ENCODE measurements around the gene PGAM5.
A peak's percentile ranks its signal among the peaks of the same experiment; 100 is the strongest.

Gene PGAM5

GRCh38 chr12:132708150-132708549 is 2.5 kb upstream of the PGAM5 start:
- Mint-ChIP-seq H3K9me3 (peaks cover 4% of the 10 kb centered on the region), H3K36me3 (peaks cover 30% of the 10 kb centered on the region), H3K4me3 (no peak overlapping the region), H3K27ac (no peak overlapping the region), H3K4me1 (peaks cover 23% of the 10 kb centered on the region), H3K27me3 (no peaks in the 10 kb centered on the region)
- no peak for ATAC-seq

GRCh38 chr12:132710043-132710404 is 618 bp upstream of the PGAM5 start:
- peaks cover 24% of the 10 kb centered on the region for H3K4me1 Mint-ChIP-seq
- peak; percentile 47 for ATAC-seq

GRCh38 chr12:132711080-132711843 is 620 bp downstream of the PGAM5 start:
- H3K4me3 Mint-ChIP-seq: peak overlapping the region; percentile 89
- no peaks in the 10 kb centered on the region for H3K27me3 Mint-ChIP-seq
- ATAC-seq: peak; percentile 41
- H3K9me3 Mint-ChIP-seq: peaks cover 4% of the 10 kb centered on the region
- H3K36me3 Mint-ChIP-seq: peaks cover 22% of the 10 kb centered on the region
- H3K4me1 Mint-ChIP-seq: peaks cover 24% of the 10 kb centered on the region
- peak overlapping the region; percentile 94 for H3K27ac Mint-ChIP-seq

More at GRCh38 chr12:132710043-132710404, 618 bp upstream of the PGAM5 start:
- Mint-ChIP-seq H3K9me3 (peaks cover 4% of the 10 kb centered on the region), H3K36me3 (peaks cover 22% of the 10 kb centered on the region), H3K4me3 (peak overlapping the region; percentile 89), H3K27ac (peak overlapping the region; percentile 94), H3K27me3 (no peaks in the 10 kb centered on the region)

GRCh38 chr12:132713123-132713522 is 2.5 kb downstream of the PGAM5 start:
- ATAC-seq: no peak
- no peak overlapping the region for H3K4me3 Mint-ChIP-seq
- no peaks in the 10 kb centered on the region for H3K27me3 Mint-ChIP-seq
- peaks cover 24% of the 10 kb centered on the region for H3K4me1 Mint-ChIP-seq
- peaks cover 28% of the 10 kb centered on the region for H3K36me3 Mint-ChIP-seq
- no peaks in the 10 kb centered on the region for H3K9me3 Mint-ChIP-seq
- no peak overlapping the region for H3K27ac Mint-ChIP-seq

GRCh38 chr12:132715874-132716273 is 5.2 kb downstream of the PGAM5 start:
- no peak overlapping the region for H3K27ac Mint-ChIP-seq
- H3K9me3 Mint-ChIP-seq: no peaks in the 10 kb centered on the region
- ATAC-seq: no peak
- H3K27me3 Mint-ChIP-seq: no peaks in the 10 kb centered on the region
- no peak overlapping the region for H3K4me3 Mint-ChIP-seq
- peaks cover 46% of the 10 kb centered on the region for H3K36me3 Mint-ChIP-seq
- H3K4me1 Mint-ChIP-seq: peaks cover 17% of the 10 kb centered on the region

- H3K9me3 Mint-ChIP-seq: no peaks in the 10 kb centered on the region
- no peaks in the 10 kb centered on the region for H3K27me3 Mint-ChIP-seq
- no peak overlapping the region for H3K4me3 Mint-ChIP-seq
- H3K27ac Mint-ChIP-seq: no peak overlapping the region
- H3K4me1 Mint-ChIP-seq: peaks cover 17% of the 10 kb centered on the region
- H3K36me3 Mint-ChIP-seq: peaks cover 51% of the 10 kb centered on the region
- no peak for ATAC-seq
Measured at GRCh38 chr12:132716356-132716755, 5.7 kb downstream of the PGAM5 start.

- Mint-ChIP-seq H3K4me1 (peaks cover 16% of the 10 kb centered on the region), H3K27me3 (no peaks in the 10 kb centered on the region), H3K9me3 (no peaks in the 10 kb centered on the region), H3K36me3 (peaks cover 51% of the 10 kb centered on the region), H3K27ac (no peak overlapping the region), H3K4me3 (no peak overlapping the region)
- no peak for ATAC-seq
Measured at GRCh38 chr12:132717011-132717410, 6.4 kb downstream of the PGAM5 start.

GRCh38 chr12:132717531-132718387 is 7.1 kb downstream of the PGAM5 start:
- Mint-ChIP-seq H3K27ac (no peak overlapping the region), H3K27me3 (no peaks in the 10 kb centered on the region)
- peak; percentile 52 for ATAC-seq

GRCh38 chr12:132718644-132719043 is 8.0 kb downstream of the PGAM5 start:
- no peaks in the 10 kb centered on the region for H3K27me3 Mint-ChIP-seq
- H3K27ac Mint-ChIP-seq: no peak overlapping the region
- no peaks in the 10 kb centered on the region for H3K9me3 Mint-ChIP-seq
- H3K4me1 Mint-ChIP-seq: peaks cover 1% of the 10 kb centered on the region
- peaks cover 58% of the 10 kb centered on the region for H3K36me3 Mint-ChIP-seq
- no peak for ATAC-seq
- no peak overlapping the region for H3K4me3 Mint-ChIP-seq

More at GRCh38 chr12:132717531-132718387, 7.1 kb downstream of the PGAM5 start:
- Mint-ChIP-seq H3K4me1 (peaks cover 9% of the 10 kb centered on the region), H3K36me3 (peaks cover 51% of the 10 kb centered on the region), H3K4me3 (no peak overlapping the region), H3K9me3 (no peaks in the 10 kb centered on the region)

GRCh38 chr12:132719141-132719953 is 8.7 kb downstream of the PGAM5 start:
- H3K4me3 Mint-ChIP-seq: no peak overlapping the region
- no peaks in the 10 kb centered on the region for H3K9me3 Mint-ChIP-seq
- H3K27me3 Mint-ChIP-seq: no peaks in the 10 kb centered on the region
- no peaks in the 10 kb centered on the region for H3K4me1 Mint-ChIP-seq
- ATAC-seq: no peak
- peaks cover 62% of the 10 kb centered on the region for H3K36me3 Mint-ChIP-seq
- no peak overlapping the region for H3K27ac Mint-ChIP-seq

- no peaks in the 10 kb centered on the region for H3K27me3 Mint-ChIP-seq
- H3K4me3 Mint-ChIP-seq: no peak overlapping the region
- ATAC-seq: no peak
- H3K27ac Mint-ChIP-seq: no peak overlapping the region
- H3K36me3 Mint-ChIP-seq: peaks cover 59% of the 10 kb centered on the region
- H3K9me3 Mint-ChIP-seq: no peaks in the 10 kb centered on the region
- H3K4me1 Mint-ChIP-seq: no peaks in the 10 kb centered on the region
Measured at GRCh38 chr12:132719954-132720324, 9.3 kb downstream of the PGAM5 start.

- Mint-ChIP-seq H3K36me3 (peaks cover 67% of the 10 kb centered on the region), H3K27ac (no peak overlapping the region)
- no peak for ATAC-seq
Measured at GRCh38 chr12:132720606-132721345, 10.1 kb downstream of the PGAM5 start.

GRCh38 chr12:132723015-132723763 is 12.5 kb downstream of the PGAM5 start:
- H3K9me3 Mint-ChIP-seq: no peaks in the 10 kb centered on the region
- peaks cover 76% of the 10 kb centered on the region for H3K36me3 Mint-ChIP-seq
- no peak for ATAC-seq
- no peak overlapping the region for H3K27ac Mint-ChIP-seq
- no peaks in the 10 kb centered on the region for H3K4me1 Mint-ChIP-seq
- no peak overlapping the region for H3K4me3 Mint-ChIP-seq
- no peaks in the 10 kb centered on the region for H3K27me3 Mint-ChIP-seq

More at GRCh38 chr12:132720606-132721345, 10.1 kb downstream of the PGAM5 start:
- Mint-ChIP-seq H3K4me1 (no peaks in the 10 kb centered on the region), H3K27me3 (no peaks in the 10 kb centered on the region), H3K4me3 (peak overlapping the region; percentile 25), H3K9me3 (no peaks in the 10 kb centered on the region)

GRCh38 chr12:132723764-132724140 is 13.1 kb downstream of the PGAM5 start:
- Mint-ChIP-seq H3K9me3 (no peaks in the 10 kb centered on the region), H3K27me3 (no peaks in the 10 kb centered on the region), H3K4me1 (no peaks in the 10 kb centered on the region), H3K36me3 (peaks cover 76% of the 10 kb centered on the region), H3K4me3 (no peak overlapping the region), H3K27ac (no peak overlapping the region)
- ATAC-seq: no peak

Data from stimulated activated memory B cell treated with anti-CD40 and anti-IgM and Interleukin-4, amounts not matched to agents 10 μg/mL and 1 μg/mL and 100 μg/mL, for 72 hours (primary cell).